Measurements from ENCODE around the gene STEAP3.

GRCh38 chr2:119196301-119197125 is 27.1 kb upstream of the STEAP3 start:
- no peak for TF ChIP-seq CTCF (IDR thresholded peaks at IDR 0.05)
- no peak for TF ChIP-seq POLR2A (IDR thresholded peaks at IDR 0.05)
